T1000 (cell line): ENCODE results near the gene MTREX.

Experiments used
- DNase-seq: peaks from one replicate; lab custom pipeline; 2025; ENCODE audit warnings: mixed read lengths; lab: John Stamatoyannopoulos, UW

MTREX gene

GRCh38 chr5:55429221-55429612 lies 121.4 kb downstream of the MTREX start:
- DNase-seq: no peak

GRCh38 chr5:55429613-55430253 lies 121.9 kb downstream of the MTREX start:
- no peak for DNase-seq

GRCh38 chr5:55432549-55432948 lies 124.8 kb downstream of the MTREX start:
- DNase-seq: no peak

DNA sequence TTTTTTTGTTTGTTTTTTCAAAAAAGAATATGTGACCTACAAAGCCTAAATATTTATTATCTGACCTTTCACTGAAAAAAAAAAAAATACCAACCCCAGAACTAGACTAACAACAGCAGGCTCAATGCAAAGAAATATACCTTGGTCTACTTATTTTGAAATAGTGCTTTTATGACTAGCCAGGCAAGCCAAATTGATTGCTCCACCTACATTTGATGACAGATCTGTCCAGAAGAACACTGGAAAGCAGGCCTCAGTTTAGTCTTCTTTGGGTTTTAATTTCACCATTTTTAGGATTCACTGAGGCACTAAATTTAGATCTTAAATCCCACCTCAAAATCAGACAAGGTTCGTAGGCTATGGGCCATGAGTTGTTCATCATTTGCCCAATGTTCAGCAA lies 129.7 kb downstream of the MTREX start:
- DNase-seq: no peak

- DNase-seq: no peak
Measured at GRCh38 chr5:55437859-55438206, 130.0 kb downstream of the MTREX start.

DNA sequence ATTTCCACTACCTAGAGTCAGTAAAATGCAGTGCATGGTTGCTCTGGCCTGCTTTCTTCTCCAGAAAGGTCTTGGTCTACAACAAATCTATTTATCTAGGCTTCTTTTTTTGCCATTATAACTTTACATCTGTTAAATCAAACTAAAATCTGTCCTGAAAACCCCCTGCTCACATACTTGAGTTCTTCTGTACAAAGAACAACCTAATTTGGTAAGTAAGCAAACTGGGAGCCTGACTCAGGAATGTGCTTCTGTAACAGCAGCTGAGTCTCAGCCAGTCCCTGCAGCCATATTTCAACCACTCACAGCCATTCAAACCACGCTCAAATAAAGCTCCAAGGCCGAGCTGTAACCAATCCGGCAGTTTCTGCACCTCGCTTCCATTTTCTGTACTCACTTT lies 131.2 kb downstream of the MTREX start:
- DNase-seq: no peak

DNA sequence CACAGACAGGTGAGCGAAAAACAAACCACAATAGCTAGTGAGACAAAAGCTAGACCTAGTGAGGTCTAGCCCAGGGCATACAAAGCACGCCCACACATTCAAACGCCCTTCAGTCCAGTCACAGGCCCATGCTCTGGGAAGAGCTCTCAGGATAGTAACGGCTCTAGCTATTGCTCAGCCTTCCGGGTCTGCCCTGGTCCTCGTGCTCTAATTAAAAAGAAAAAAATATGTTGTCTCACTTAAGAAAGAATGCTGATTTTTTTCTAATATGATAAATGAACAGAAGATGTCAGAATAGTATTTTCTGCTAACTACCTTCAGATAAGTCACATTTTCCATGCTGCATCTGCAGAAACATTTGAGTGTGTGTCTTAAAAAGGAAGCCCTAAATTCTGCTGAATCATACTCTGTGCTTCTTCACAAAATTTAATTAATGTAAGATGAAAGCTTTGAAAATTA lies 132.4 kb downstream of the MTREX start:
- DNase-seq: no peak

GRCh38 chr5:55441107-55441771 lies 133.4 kb downstream of the MTREX start:
- no peak for DNase-seq

GRCh38 chr5:55441954-55442353 lies 134.2 kb downstream of the MTREX start:
- DNase-seq: no peak

GRCh38 chr5:55445791-55446190 lies 138.0 kb downstream of the MTREX start:
- no peak for DNase-seq

DNA sequence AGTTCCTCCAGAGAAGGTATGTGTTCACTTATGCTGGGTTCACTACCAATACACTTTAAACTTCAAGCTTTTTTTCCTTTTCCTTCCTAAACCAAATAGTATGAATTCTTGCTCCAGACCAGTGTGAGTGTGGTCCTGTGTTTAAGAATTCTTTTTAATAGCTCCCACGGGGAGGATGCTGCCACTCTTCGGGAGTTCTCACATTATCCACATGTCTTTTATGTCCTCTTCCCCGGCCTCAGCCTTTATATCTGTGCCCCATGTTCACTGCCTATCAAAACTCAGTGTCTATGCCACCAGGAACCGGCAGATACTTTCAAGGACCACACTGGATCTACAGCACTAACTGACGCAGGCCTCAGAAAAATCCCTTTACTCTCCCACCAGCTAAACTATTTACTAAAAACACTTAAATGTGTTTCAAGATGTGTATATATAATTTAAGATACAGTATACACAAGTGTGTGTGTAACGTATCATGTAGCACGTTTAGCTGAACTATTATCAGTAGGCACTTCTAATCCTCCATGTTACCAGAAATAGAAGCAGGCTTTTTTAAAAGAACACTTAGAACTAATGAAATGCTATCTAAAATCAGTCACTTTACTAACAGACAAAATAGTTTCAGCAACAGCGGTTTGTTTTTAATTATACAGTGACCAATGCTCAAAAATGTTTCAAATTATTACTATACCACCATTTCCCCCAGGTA lies 139.0 kb downstream of the MTREX start:
- no peak for DNase-seq

- no peak for DNase-seq
Measured at GRCh38 chr5:55450050-55450765, 142.4 kb downstream of the MTREX start.

DNA sequence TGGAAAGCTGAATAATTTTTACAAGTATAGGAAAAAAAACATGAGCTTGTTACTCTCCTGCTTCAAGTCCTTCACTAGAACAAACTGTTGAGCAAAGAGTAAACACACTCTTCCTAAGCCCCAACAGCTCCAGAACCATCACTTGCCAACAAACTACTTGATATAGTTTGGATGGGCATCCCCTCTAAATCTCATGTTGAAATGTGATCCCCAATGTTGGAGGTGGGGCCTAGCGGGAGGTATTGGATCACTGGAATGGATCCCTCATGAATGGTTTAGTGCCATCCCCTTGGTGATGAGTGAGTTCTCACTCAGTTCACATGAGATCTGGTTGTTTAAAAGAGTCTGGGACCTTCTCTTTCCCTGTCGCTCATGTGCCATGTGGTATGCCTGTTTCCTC lies 144.2 kb downstream of the MTREX start:
- no peak for DNase-seq

DNA sequence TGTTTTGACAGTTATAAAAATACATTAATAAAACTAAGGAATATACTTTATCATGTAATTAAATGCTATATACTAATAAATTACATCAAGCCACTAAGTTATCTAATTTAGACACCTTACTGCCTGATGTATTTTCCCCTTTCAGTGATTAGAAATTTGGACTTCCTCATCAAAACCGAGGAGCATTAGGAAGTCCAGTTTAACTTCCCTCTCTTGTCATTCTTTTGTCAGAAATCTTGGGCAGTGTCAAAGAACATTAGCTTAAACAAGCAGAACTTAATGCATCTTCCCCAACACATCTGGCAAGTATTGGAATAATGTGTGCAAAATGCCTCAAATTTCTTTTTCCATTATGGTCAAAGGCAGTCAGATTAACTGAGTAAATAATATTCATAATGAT lies 145.4 kb downstream of the MTREX start:
- DNase-seq: no peak

DNA sequence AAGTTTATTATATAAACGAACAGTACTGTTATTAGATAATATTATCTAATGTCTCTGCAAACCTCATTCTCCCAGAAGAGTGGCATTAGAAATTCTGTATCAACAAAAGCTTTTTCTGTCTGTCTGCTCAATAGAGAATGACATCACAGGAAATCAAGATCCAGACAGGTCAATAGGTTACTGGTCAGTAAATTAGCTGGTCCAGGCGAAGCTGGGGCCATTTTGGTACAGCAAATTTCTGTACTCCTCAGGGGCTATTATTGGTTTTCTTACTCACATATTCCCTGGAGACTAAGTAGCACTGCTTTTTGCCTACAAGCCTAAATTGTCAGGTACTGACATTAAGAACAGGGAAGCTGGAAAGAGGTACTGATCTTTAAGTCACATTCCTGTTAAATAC lies 146.5 kb downstream of the MTREX start:
- no peak for DNase-seq

GRCh38 chr5:55456216-55456895 lies 148.6 kb downstream of the MTREX start:
- DNase-seq: no peak

- no peak for DNase-seq
Measured at GRCh38 chr5:55459572-55459971, 151.8 kb downstream of the MTREX start.

GRCh38 chr5:55463613-55464012 lies 155.8 kb downstream of the MTREX start:
- no peak for DNase-seq

DNA sequence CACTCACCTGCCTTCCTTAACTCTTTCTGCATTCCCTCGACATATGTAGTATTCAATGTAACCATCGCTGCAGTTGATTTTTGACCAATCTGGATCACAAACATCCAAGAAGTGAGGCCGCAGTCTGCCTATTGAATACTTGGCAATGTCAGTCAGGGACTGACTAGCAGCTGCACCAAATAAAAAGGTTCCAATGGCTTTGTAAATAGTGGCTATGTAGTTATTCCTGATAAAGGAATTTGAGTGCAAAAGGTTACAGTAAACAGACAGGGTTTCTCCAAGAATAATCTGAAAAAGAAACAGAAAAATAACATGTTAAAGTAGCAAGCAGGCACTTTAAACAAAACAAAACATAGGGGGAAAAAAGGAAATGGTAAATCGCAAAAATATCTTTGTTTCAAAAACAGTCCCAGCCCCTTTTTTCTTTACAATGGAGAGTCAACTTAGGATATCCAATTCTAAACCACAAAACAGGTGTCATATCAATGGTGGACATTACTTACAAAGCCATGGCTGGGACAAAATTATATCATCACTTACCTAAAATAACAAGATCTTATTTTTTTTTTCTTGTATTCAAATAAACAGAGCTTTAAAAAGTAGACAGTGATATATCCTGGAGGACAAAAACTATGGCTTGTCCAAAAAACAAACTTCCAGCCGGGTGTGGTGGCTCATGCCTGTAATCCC lies 160.2 kb downstream of the MTREX start:
- DNase-seq: no peak

- DNase-seq: no peak
Measured at GRCh38 chr5:55469839-55470238, 162.1 kb downstream of the MTREX start.

- DNase-seq: no peak
Measured at GRCh38 chr5:55470282-55470681, 162.5 kb downstream of the MTREX start.

- DNase-seq: no peak
Measured at GRCh38 chr5:55471468-55471867, 163.7 kb downstream of the MTREX start.
